Gastroesophageal sphincter (tissue), 4 donors: Measurements from ENCODE around the gene GBE1. TPM values are rescaled to one million over a fixed set of nuclear protein-coding genes. Genes with fewer than 3 reads are reported as not detected.

Experiments used
- ATAC-seq: fragments of 150-250 bp; one replicate; pipeline ENCODE4 v1.9.1; 2016; ENCODE audit warnings: mild to moderate bottlenecking, moderate library complexity
- H3K27ac ChIP-seq, 4 donors: fragments of 200-600 bp; sonication (generic) in 3 of 4; 1 replicate in 3 of 4; 2 replicates in 1 of 4; pipeline ENCODE4 v1.5.1; 2016 to 2019
- H3K27me3 ChIP-seq: fragments of 200-600 bp; sonication (generic); one replicate; pipeline ENCODE4 v1.5.1; 2019
- H3K36me3 ChIP-seq, 2 donors: fragments of 200-600 bp; sonication (generic); one replicate each; pipeline ENCODE4 v1.5.1; 2019; ENCODE audit warnings: control low read depth in 1 of 2
- H3K4me1 ChIP-seq, 3 donors: fragments of 200-600 bp; sonication (generic); 1 replicate in 2 of 3; 2 replicates in 1 of 3; pipeline ENCODE4 v1.5.1; 2016 to 2019; ENCODE audit warnings: control low read depth in 2 of 3
- H3K4me3 ChIP-seq, 2 donors: fragments of 200-600 bp; sonication (generic); one replicate each; pipeline ENCODE4 v1.5.1; 2019; ENCODE audit warnings: mild to moderate bottlenecking in 1 of 2, moderate library complexity in 1 of 2
- H3K9me3 ChIP-seq, 3 donors: fragments of 200-600 bp; sonication (generic); one replicate each; pipeline ENCODE4 v1.5.1; 2017 to 2019; ENCODE audit warnings: control low read depth in 2 of 3
- CTCF ChIP-seq, 4 experiments: fragments of 200-600 bp in 2 of 4; fragments of 450-650 bp in 2 of 4; sonication (generic) in 1 of 4; IDR thresholded peaks; one replicate each; pipeline ENCODE4 v1.5.1; 2017 to 2019; ENCODE audit warnings: antibody characterized with exemption in 4 of 4, mild to moderate bottlenecking in 2 of 4, moderate library complexity in 2 of 4
- EP300 ChIP-seq: sonication (generic); formaldehyde crosslinking; IDR thresholded peaks from one replicate; pipeline ENCODE4 v1.6.1; 2017; ENCODE audit warnings: antibody characterized with exemption, mild to moderate bottlenecking
- POLR2A ChIP-seq, 2 donors: fragments of 450-650 bp; IDR thresholded peaks; one replicate each; pipeline ENCODE4 v1.6.1; 2017; ENCODE audit warnings: antibody characterized with exemption in 2 of 2, mild to moderate bottlenecking in 2 of 2, moderate library complexity in 1 of 2
- POLR2AphosphoS5 ChIP-seq: sonication (generic); formaldehyde crosslinking; IDR thresholded peaks from one replicate; pipeline ENCODE4 v1.6.1; 2017; ENCODE audit warnings: antibody characterized with exemption
- WGBS, 2 donors: methylation state at CpG; one replicate each; pipeline ENCODE4 v1.1.5; 2018; ENCODE audit warnings: low coverage in 1 of 2; 5-methylcytosine and 5-hydroxymethylcytosine counted together
- small RNA-seq, 4 donors: library from RNA; depleted of rRNA; stranded (forward); fragments of <200 nt; gene quantifications; one replicate each; pipeline ENCODE3, GENCODE V24; 2016
- total RNA-seq, 4 donors: library from RNA; depleted of rRNA; stranded (reverse); fragments of >200 nt; gene quantifications; one replicate each; pipeline ENCODE4 v1.1.0, GENCODE V29; 2016

GBE1 gene
- total RNA-seq, 4 donors from 2014 or later, result 23.3 to 59.4 (median 27.2) TPM

GRCh38 chr3:81444817-81445460 lies 316.5 kb downstream of the GBE1 start:
- no peak for TF ChIP-seq EP300
- no peak for TF ChIP-seq CTCF (IDR thresholded peaks at IDR 0.05)
- TF ChIP-seq POLR2A (IDR thresholded peaks at IDR 0.05), result no peak
- TF ChIP-seq POLR2AphosphoS5, result no peak

GRCh38 chr3:81443958-81444357 lies 317.5 kb downstream of the GBE1 start:
- no peaks in the 10 kb centered on the region for H3K27me3 ChIP-seq
- TF ChIP-seq POLR2AphosphoS5 (no peak), EP300 (no peak), POLR2A (IDR thresholded peaks at IDR 0.05) (no peak)
- no peak overlapping the region for H3K4me3 ChIP-seq
- H3K36me3 ChIP-seq, result no peaks in the 10 kb centered on the region
- no peak overlapping the region for H3K27ac ChIP-seq
- H3K4me1 ChIP-seq, result peaks cover 0 to 9% (median 0%) of the 10 kb centered on the region in 3 donors
- peak; percentile 85 for ATAC-seq
- 8 to 9% methylated on average over 1 of the region's 1 CpG for WGBS, 2 donors
- H3K9me3 ChIP-seq, result no peaks in the 10 kb centered on the region

More at GRCh38 chr3:81444817-81445460, 316.5 kb downstream of the GBE1 start:
- Histone ChIP-seq H3K4me3 (no peak overlapping the region), H3K27ac (no peak overlapping the region), H3K36me3 (no peaks in the 10 kb centered on the region), H3K9me3 (no peaks in the 10 kb centered on the region), H3K4me1 (peaks cover 0 to 9% (median 0%) of the 10 kb centered on the region in 3 donors), H3K27me3 (no peaks in the 10 kb centered on the region)
- ATAC-seq, result no peak
- 78 to 85% methylated on average over 4 of the region's 4 CpGs for WGBS, 2 donors

GRCh38 chr3:81443457-81443782 lies 318.0 kb downstream of the GBE1 start:
- H3K27ac ChIP-seq, result no peak overlapping the region

GRCh38 chr3:81442758-81443456 lies 318.5 kb downstream of the GBE1 start:
- peaks cover 0 to 9% (median 0%) of the 10 kb centered on the region in 3 donors for H3K4me1 ChIP-seq
- no peaks in the 10 kb centered on the region for H3K27me3 ChIP-seq
- no peaks in the 10 kb centered on the region for H3K36me3 ChIP-seq
- TF ChIP-seq EP300 (no peak), POLR2AphosphoS5 (no peak), POLR2A (IDR thresholded peaks at IDR 0.05) (no peak), CTCF (IDR thresholded peaks at IDR 0.05) (no peak)
- no peak for ATAC-seq
- WGBS, 2 donors, result 38 to 49% methylated on average over 4 to 8 of the region's 9 CpGs
- H3K4me3 ChIP-seq, result no peak overlapping the region
- no peaks in the 10 kb centered on the region for H3K9me3 ChIP-seq
- no peak overlapping the region for H3K27ac ChIP-seq

More at GRCh38 chr3:81443457-81443782, 318.0 kb downstream of the GBE1 start:
- Histone ChIP-seq H3K27me3 (no peaks in the 10 kb centered on the region), H3K36me3 (no peaks in the 10 kb centered on the region), H3K4me3 (no peak overlapping the region), H3K4me1 (peaks cover 0 to 9% (median 0%) of the 10 kb centered on the region in 3 donors), H3K9me3 (no peaks in the 10 kb centered on the region)
- TF ChIP-seq CTCF (IDR thresholded peaks at IDR 0.05), result no peak
- TF ChIP-seq POLR2AphosphoS5, result no peak
- no peak for TF ChIP-seq EP300
- TF ChIP-seq POLR2A (IDR thresholded peaks at IDR 0.05), result no peak
- 50 to 66% methylated on average over 3 of the region's 3 CpGs for WGBS, 2 donors
- no peak for ATAC-seq

GRCh38 chr3:81440661-81441060 lies 320.8 kb downstream of the GBE1 start:
- ATAC-seq, result no peak
- WGBS, 2 donors, result 67 to 72% methylated on average over 3 of the region's 3 CpGs
- TF ChIP-seq POLR2AphosphoS5 (no peak), POLR2A (IDR thresholded peaks at IDR 0.05) (no peak), EP300 (no peak), CTCF (IDR thresholded peaks at IDR 0.05) (no peak)

More at GRCh38 chr3:81440661-81441060, 320.8 kb downstream of the GBE1 start:
- peaks cover 0 to 9% (median 0%) of the 10 kb centered on the region in 3 donors for H3K4me1 ChIP-seq
- H3K27ac ChIP-seq, result no peak overlapping the region
- H3K4me3 ChIP-seq, result no peak overlapping the region
- no peaks in the 10 kb centered on the region for H3K27me3 ChIP-seq
- H3K9me3 ChIP-seq, result no peaks in the 10 kb centered on the region
- no peaks in the 10 kb centered on the region for H3K36me3 ChIP-seq

Small RNA genes lying within 50 kb of the gene (small RNA-seq; reads per million reads assigned to genes)
- 0 reads per million in 4 donors for gene AC017015.1
- 0 reads per million in 4 donors for gene RNU2-28P
